GM12878 (cell line): ENCODE data around the gene MAGI1. TPM values are rescaled to one million over a fixed set of nuclear protein-coding genes. Genes with fewer than 3 reads are reported as not detected.

Source experiments
- ATAC-seq: fragments of 200-7000 bp; cut with Tn5 transposase; 3 replicates; pipeline ENCODE4 v1.9.1; 2020; ENCODE audit warnings: mild to moderate bottlenecking, moderate library complexity
- BruUV-seq: library from RNA; stranded (reverse); fragments of 400-500 nt; replicated peaks from 2 replicates; lab custom pipeline; 2021; lab: Mats Ljungman, UMichigan
- CTCF ChIA-PET: fragments of 300-600 bp; sonication (Branson Sonifier 250); formaldehyde crosslinking; extraction: SDS; loops from one replicate; lab custom pipeline; 2021; ENCODE audit warnings: inconsistent platforms; lab: Yijun Ruan, JAX
- POLR2A ChIA-PET: fragments of 350-600 bp; formaldehyde crosslinking; extraction: SDS; loops from one replicate; lab custom pipeline; 2021; ENCODE audit warnings: inconsistent platforms; lab: Charles Lee
- RAD21 ChIA-PET: fragments of 300-600 bp; sonication (Branson Sonifier 250); formaldehyde crosslinking; loops from one replicate; lab custom pipeline; 2023; ENCODE audit warnings: antibody characterized with exemption; ENCODE audit not compliant: unreplicated experiment; lab: Charles Lee
- SMC1A ChIA-PET: fragments of 300-600 bp; sonication (Branson Sonifier 250); formaldehyde crosslinking; loops from one replicate; lab custom pipeline; 2023; ENCODE audit not compliant: unreplicated experiment, uncharacterized antibody; lab: Charles Lee
- DNase-seq: peaks from one replicate; pipeline ENCODE4 v3.0.0-alpha.2; 2011; ENCODE audit warnings: low read depth, low spot score
- FAIRE-seq: peaks from 3 replicates; lab custom pipeline; 2011; peaks lifted over from hg19 to GRCh38; lab: Jason Lieb, UNC
- H2AFZ ChIP-seq: 2 replicates; pipeline ENCODE4 v1.6.0; 2011; ENCODE audit warnings: low read depth, low read length, control low read depth; ENCODE audit not compliant: control insufficient read depth
- H3K27ac ChIP-seq: 2 replicates; pipeline ENCODE4 v1.5.1; 2011; ENCODE audit warnings: control low read depth; ENCODE audit not compliant: control insufficient read depth, insufficient read depth
- H3K27me3 ChIP-seq, 2 experiments: replicated peaks in 1 of 2; 2 replicates each; pipeline versions ENCODE4 v1.6.0 to v1.6.1; 2011; ENCODE audit warnings: low read length in 1 of 2; ENCODE audit not compliant: control insufficient read depth in 2 of 2, insufficient read depth in 2 of 2
- H3K36me3 ChIP-seq, 2 experiments: 2 replicates each; pipeline ENCODE4 v1.5.1; 2011; ENCODE audit warnings: low read length in 1 of 2; ENCODE audit not compliant: control insufficient read depth in 2 of 2, insufficient read depth in 2 of 2
- H3K4me1 ChIP-seq: 2 replicates; pipeline ENCODE4 v1.6.1; 2011; ENCODE audit warnings: mild to moderate bottlenecking, low read length, moderate library complexity, mixed read lengths; ENCODE audit not compliant: control insufficient read depth, insufficient read depth
- H3K4me2 ChIP-seq: 2 replicates; pipeline ENCODE4 v1.6.0; 2011; ENCODE audit warnings: control low read depth; ENCODE audit not compliant: control insufficient read depth, insufficient read depth
- H3K4me3 ChIP-seq: fragments of 200-600 bp; sonication (generic); 2 replicates; pipeline ENCODE4 v1.5.1; 2016
- H3K79me2 ChIP-seq: 2 replicates; pipeline ENCODE4 v1.6.0; 2011; ENCODE audit warnings: low read length; ENCODE audit not compliant: control insufficient read depth, insufficient read depth
- H3K9ac ChIP-seq: 2 replicates; pipeline ENCODE4 v1.8.0; 2011; ENCODE audit warnings: low read length, control low read depth, mixed read lengths; ENCODE audit not compliant: control insufficient read depth, insufficient read depth
- H3K9me3 ChIP-seq: replicated peaks from 3 replicates; pipeline ENCODE4 v1.5.1; 2011; ENCODE audit warnings: mild to moderate bottlenecking, low read length; ENCODE audit not compliant: control insufficient read depth, insufficient read depth
- H4K20me1 ChIP-seq: 2 replicates; pipeline ENCODE4 v1.6.0; 2011; ENCODE audit not compliant: control insufficient read depth, insufficient read depth
- ASH2L ChIP-seq: fragments of 300-600, 200-600 bp; sonication (generic); IDR thresholded peaks from 2 replicates; pipeline ENCODE4 v1.6.1; 2017; ENCODE audit warnings: low read depth, mild to moderate bottlenecking, borderline replicate concordance
- CBX3 ChIP-seq: fragments of 200-600 bp; sonication (generic); IDR thresholded peaks from 2 replicates; pipeline ENCODE4 v1.6.1; 2016; ENCODE audit warnings: low read depth, borderline replicate concordance
- FOXK2 ChIP-seq: fragments of 450-650 bp; IDR thresholded peaks from 2 replicates; pipeline ENCODE4 v1.6.1; 2017; ENCODE audit warnings: mild to moderate bottlenecking, moderate library complexity
- HDAC2 ChIP-seq: fragments of 200-600 bp; sonication (generic); IDR thresholded peaks from 2 replicates; pipeline ENCODE4 v1.6.1; 2017
- NFIC ChIP-seq: IDR thresholded peaks from 2 replicates; pipeline ENCODE4 v1.6.1; 2012; ENCODE audit warnings: low read depth, mild to moderate bottlenecking, inconsistent platforms, low read length, moderate library complexity
- NFYA ChIP-seq: IDR thresholded peaks from 2 replicates; pipeline ENCODE4 v1.6.1; 2011; ENCODE audit warnings: low read depth, mild to moderate bottlenecking, low read length, improper control_type of control experiment, borderline replicate concordance
- RAD51 ChIP-seq: fragments of 450-650 bp; IDR thresholded peaks from 2 replicates; pipeline ENCODE4 v1.6.1; 2016; ENCODE audit warnings: moderate library complexity, mild to moderate bottlenecking, inconsistent platforms
- SIN3A ChIP-seq: IDR thresholded peaks from 2 replicates; pipeline ENCODE4 v1.6.1; 2012; ENCODE audit warnings: low read depth, low read length, improper control_type of control experiment
- SREBF1 ChIP-seq: IDR thresholded peaks from 2 replicates; pipeline ENCODE4 v1.6.1; 2012; ENCODE audit warnings: mild to moderate bottlenecking, low read length
- YBX1 ChIP-seq: fragments of 450-650 bp; IDR thresholded peaks from 2 replicates; pipeline ENCODE4 v1.6.1; 2016; ENCODE audit warnings: antibody characterized with exemption
- WGBS: methylation state at CpG from one replicate; pipeline ENCODE4 v1.1.6; 2016; ENCODE audit warnings: low lambda C conversion rate; ENCODE audit not compliant: insufficient replicate concordance, insufficient coverage; ENCODE audit errors: missing lambda C conversion rate; 5-methylcytosine and 5-hydroxymethylcytosine counted together
- in situ Hi-C: fragments of 300-500 bp; cut with MboI; formaldehyde crosslinking; loops from 9 replicates; pipeline ENCODE4 v1.14.3; 2018; ENCODE audit warnings: mixed read lengths
- intact Hi-C: fragments of 100-400 bp; cut with micrococcal nuclease; formaldehyde crosslinking; loops from one replicate; pipeline ENCODE4 v1.14.2; 2022; ENCODE audit not compliant: unreplicated experiment
- polyA plus RNA-seq, 11 experiments: library from polyadenylated mRNA; depleted of rRNA in 4 of 11; unstranded in 6 of 11; stranded (reverse) in 5 of 11; fragments of >200 nt; fragmentation: Nextera tagmentation in 4 of 11; fragmentation: Illumina TruSeq in 1 of 11; extraction: Ambion mirVana in 4 of 11; extraction: Trizol in 1 of 11; gene quantifications; 1 replicate in 1 of 11; 2 replicates in 10 of 11; pipeline versions ENCODE4 v1.2.1 to v1.2.3, GENCODE V29; 2011 to 2016; ENCODE audit warnings: inconsistent platforms in 2 of 11, missing spikeins in 2 of 11, low read depth in 1 of 11
- total RNA-seq, 4 experiments: library from RNA; depleted of rRNA in 3 of 4; stranded (reverse); fragments of >200 nt in 3 of 4; fragmentation: Illumina TruSeq in 1 of 4; extraction: Trizol in 1 of 4; gene quantifications; 2 replicates each; pipeline versions ENCODE4 v1.2.1 to v1.2.3, GENCODE V29; 2013 to 2021
- TF ChIP-seq, protein P1 (sequence below): IDR thresholded peaks from 2 replicates; pipeline ENCODE4 v1.6.1; 2012; ENCODE audit warnings: low read length, inconsistent platforms
- TF ChIP-seq, protein P2 (sequence below): fragments of 450-650 bp; IDR thresholded peaks from 2 replicates; pipeline ENCODE4 v1.6.1; 2017; ENCODE audit warnings: mild to moderate bottlenecking, moderate library complexity

The MAGI1 gene
- total and polyA plus RNA-seq, 10 of the 15 experiments (the other 5 are each of a cell fraction or from before 2014, with no cell fraction given), result 0.02 to 3.3 (median 0.29) TPM; not detected in 1

DNA sequence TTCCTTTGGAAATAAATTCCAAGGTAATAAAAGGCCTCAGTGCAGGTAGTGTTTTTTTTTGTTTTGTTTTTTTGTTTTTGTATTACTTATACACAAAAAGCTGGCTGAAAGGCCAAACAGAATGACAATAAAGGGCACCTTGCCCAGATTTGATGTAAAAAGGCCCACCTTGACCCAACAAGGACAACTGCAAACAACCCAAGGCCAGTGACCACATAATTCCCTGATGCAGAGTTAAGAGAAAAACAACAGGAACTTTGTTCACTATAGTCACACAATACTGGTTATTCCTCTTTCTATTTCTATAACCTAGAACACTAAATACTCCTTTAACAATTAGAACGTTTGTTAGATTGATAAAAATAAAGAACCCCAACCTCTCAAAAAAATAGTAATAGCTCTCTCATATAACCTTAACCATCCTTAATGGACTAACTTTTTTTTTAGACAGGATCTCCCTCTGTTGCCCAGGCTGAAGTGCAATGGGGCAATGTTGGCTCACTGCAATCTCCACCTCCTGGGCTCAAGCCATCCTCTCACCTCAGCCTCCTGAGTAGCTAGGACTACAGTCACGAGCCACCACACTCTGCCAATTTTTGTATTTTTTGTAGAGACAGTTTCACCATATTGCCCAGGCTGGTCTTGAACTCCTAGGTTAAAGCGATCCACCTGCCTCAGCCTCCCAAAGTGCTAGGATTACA lies 113.3 kb downstream of the MAGI1 start:
- FAIRE-seq (no peak), DNase-seq (no peak), ATAC-seq (no peak)
- intact Hi-C loops, result no loop called here
- H3K4me3 ChIP-seq, result no peak overlapping the region
- no peaks in the 10 kb centered on the region for H3K9me3 ChIP-seq
- CTCF ChIA-PET, result no interaction called here
- H3K36me3 ChIP-seq, result no peaks in the 10 kb centered on the region
- no peak overlapping the region for H2AFZ ChIP-seq
- SMC1A ChIA-PET, result no interaction called here
- H3K79me2 ChIP-seq, result no peaks in the 10 kb centered on the region
- no peaks in the 10 kb centered on the region for H3K27me3 ChIP-seq
- H4K20me1 ChIP-seq, result no peaks in the 10 kb centered on the region
- H3K27ac ChIP-seq, result no peak overlapping the region
- POLR2A ChIA-PET, result interaction anchor here (0.6 kb wide), 1 partner anchor 166 kb away, joined by 7 read pairs; no protein-coding TSS in a partner anchor
- H3K4me1 ChIP-seq, result no peaks in the 10 kb centered on the region
- RAD21 ChIA-PET, result no interaction called here
- no peak overlapping the region for H3K9ac ChIP-seq
- no peak overlapping the region for H3K4me2 ChIP-seq
- TF ChIP-seq RAD51 (no peak), FOXK2 (no peak)
- BruUV-seq, result no TSS peak
- WGBS, result 15% methylated on average over 3 of the region's 3 CpGs
- in situ Hi-C loops, result no loop called here

DNA sequence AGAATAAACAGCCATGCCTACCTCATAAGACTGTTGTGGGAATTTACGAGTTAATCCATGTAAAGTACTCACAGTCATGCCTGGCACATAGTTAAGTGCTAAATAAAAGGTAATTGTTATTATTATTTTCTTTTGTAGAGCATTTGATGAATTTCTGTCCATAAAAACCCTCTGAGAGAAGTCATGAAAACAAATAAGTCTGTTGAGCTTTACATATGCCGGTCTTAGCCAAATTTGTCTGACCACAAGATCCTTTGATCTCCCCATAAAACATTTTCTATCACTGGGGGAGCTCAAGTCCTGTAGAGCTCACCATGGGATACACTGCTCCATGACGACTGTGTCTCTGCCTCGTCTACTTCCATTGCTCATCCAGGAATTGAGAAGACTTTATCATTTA lies 114.0 kb downstream of the MAGI1 start:
- intact Hi-C loops, result no loop called here
- DNase-seq, result no peak
- ChIA-PET POLR2A (no interaction called here), CTCF (no interaction called here), SMC1A (no interaction called here), RAD21 (no interaction called here)
- FAIRE-seq, result no peak
- Histone ChIP-seq H3K9ac (no peak overlapping the region), H3K27me3 (no peaks in the 10 kb centered on the region), H3K27ac (no peak overlapping the region), H3K4me1 (no peaks in the 10 kb centered on the region), H3K9me3 (no peaks in the 10 kb centered on the region), H4K20me1 (no peaks in the 10 kb centered on the region), H3K4me3 (no peak overlapping the region), H3K36me3 (no peaks in the 10 kb centered on the region), H3K4me2 (no peak overlapping the region), H2AFZ (no peak overlapping the region), H3K79me2 (no peaks in the 10 kb centered on the region)
- TF ChIP-seq SREBF1 (no peak), HDAC2 (no peak), SIN3A (no peak), CBX3 (no peak), ASH2L (no peak), NFIC (no peak), YBX1 (no peak), NFYA (no peak)
- TF ChIP-seq, protein P1, sequence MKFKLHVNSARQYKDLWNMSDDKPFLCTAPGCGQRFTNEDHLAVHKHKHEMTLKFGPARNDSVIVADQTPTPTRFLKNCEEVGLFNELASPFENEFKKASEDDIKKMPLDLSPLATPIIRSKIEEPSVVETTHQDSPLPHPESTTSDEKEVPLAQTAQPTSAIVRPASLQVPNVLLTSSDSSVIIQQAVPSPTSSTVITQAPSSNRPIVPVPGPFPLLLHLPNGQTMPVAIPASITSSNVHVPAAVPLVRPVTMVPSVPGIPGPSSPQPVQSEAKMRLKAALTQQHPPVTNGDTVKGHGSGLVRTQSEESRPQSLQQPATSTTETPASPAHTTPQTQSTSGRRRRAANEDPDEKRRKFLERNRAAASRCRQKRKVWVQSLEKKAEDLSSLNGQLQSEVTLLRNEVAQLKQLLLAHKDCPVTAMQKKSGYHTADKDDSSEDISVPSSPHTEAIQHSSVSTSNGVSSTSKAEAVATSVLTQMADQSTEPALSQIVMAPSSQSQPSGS, result no peak
- TF ChIP-seq, protein P2, sequence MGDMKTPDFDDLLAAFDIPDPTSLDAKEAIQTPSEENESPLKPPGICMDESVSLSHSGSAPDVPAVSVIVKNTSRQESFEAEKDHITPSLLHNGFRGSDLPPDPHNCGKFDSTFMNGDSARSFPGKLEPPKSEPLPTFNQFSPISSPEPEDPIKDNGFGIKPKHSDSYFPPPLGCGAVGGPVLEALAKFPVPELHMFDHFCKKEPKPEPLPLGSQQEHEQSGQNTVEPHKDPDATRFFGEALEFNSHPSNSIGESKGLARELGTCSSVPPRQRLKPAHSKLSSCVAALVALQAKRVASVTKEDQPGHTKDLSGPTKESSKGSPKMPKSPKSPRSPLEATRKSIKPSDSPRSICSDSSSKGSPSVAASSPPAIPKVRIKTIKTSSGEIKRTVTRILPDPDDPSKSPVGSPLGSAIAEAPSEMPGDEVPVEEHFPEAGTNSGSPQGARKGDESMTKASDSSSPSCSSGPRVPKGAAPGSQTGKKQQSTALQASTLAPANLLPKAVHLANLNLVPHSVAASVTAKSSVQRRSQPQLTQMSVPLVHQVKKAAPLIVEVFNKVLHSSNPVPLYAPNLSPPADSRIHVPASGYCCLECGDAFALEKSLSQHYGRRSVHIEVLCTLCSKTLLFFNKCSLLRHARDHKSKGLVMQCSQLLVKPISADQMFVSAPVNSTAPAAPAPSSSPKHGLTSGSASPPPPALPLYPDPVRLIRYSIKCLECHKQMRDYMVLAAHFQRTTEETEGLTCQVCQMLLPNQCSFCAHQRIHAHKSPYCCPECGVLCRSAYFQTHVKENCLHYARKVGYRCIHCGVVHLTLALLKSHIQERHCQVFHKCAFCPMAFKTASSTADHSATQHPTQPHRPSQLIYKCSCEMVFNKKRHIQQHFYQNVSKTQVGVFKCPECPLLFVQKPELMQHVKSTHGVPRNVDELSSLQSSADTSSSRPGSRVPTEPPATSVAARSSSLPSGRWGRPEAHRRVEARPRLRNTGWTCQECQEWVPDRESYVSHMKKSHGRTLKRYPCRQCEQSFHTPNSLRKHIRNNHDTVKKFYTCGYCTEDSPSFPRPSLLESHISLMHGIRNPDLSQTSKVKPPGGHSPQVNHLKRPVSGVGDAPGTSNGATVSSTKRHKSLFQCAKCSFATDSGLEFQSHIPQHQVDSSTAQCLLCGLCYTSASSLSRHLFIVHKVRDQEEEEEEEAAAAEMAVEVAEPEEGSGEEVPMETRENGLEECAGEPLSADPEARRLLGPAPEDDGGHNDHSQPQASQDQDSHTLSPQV, result no peak
- WGBS, result 35% methylated on average over 4 of the region's 4 CpGs
- in situ Hi-C loops, result no loop called here
- BruUV-seq, result no TSS peak
- ATAC-seq, result no peak
